ENCODE results near the gene UGT1A6.

UGT1A6 gene

DNA sequence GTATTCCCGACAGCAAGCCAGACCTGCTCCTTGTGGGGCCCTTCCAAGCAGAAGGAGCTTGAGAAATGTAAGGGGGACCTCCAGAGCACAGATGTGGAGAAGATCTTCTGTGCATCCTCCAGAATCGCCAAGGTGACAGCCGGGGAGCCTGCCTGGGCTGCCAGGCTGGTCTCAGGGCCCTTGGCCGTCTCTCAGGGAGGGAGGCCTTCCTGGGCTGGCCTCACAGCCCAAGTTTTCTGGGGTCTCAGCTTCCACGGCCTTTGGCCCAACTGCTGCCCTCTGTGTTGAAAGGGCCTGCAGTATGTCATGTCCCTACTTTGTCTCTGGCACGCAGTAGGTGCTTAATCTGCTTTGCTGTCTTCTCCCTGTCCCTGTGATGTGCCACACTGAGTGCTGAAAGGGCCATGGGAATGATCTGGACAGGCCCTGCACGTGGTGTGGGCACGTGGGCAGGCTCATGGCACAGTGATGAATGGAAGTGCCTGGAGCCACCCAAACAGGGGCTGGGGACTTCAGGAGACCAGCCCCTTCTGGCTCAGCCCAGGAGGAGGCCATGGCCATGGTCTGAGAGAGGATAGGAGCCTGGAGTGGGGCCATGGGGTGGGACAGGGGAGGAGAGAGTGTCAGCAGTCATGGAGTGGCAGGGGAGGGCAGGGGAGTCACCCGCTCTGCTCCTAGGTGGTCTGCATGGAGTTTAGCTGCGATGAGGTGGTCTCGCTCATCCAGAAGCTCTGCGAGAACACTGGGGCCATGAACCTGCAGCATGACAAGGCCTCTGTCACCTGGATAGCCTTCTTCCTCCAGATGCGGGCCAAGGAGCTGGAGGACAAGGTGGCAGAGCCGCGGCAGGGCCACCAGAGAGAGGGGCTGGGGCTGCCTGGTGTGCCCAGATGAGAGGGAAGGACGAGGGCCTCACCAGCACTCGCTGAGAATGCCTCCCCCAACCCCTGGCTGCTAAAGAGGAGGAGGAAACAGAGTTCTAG is 126.2 kb downstream of the UGT1A6 start:
- DNase-seq (ENCODE audit: low read depth) = no peak
- no peak overlapping the region for H3K4me3 ChIP-seq (ENCODE audit: low read length)
- TF ChIP-seq, protein P1, sequence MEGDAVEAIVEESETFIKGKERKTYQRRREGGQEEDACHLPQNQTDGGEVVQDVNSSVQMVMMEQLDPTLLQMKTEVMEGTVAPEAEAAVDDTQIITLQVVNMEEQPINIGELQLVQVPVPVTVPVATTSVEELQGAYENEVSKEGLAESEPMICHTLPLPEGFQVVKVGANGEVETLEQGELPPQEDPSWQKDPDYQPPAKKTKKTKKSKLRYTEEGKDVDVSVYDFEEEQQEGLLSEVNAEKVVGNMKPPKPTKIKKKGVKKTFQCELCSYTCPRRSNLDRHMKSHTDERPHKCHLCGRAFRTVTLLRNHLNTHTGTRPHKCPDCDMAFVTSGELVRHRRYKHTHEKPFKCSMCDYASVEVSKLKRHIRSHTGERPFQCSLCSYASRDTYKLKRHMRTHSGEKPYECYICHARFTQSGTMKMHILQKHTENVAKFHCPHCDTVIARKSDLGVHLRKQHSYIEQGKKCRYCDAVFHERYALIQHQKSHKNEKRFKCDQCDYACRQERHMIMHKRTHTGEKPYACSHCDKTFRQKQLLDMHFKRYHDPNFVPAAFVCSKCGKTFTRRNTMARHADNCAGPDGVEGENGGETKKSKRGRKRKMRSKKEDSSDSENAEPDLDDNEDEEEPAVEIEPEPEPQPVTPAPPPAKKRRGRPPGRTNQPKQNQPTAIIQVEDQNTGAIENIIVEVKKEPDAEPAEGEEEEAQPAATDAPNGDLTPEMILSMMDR (IDR thresholded peaks at IDR 0.05; ENCODE audit: insufficient read depth, low read depth, low read length, missing control alignments) = no peak

DNA sequence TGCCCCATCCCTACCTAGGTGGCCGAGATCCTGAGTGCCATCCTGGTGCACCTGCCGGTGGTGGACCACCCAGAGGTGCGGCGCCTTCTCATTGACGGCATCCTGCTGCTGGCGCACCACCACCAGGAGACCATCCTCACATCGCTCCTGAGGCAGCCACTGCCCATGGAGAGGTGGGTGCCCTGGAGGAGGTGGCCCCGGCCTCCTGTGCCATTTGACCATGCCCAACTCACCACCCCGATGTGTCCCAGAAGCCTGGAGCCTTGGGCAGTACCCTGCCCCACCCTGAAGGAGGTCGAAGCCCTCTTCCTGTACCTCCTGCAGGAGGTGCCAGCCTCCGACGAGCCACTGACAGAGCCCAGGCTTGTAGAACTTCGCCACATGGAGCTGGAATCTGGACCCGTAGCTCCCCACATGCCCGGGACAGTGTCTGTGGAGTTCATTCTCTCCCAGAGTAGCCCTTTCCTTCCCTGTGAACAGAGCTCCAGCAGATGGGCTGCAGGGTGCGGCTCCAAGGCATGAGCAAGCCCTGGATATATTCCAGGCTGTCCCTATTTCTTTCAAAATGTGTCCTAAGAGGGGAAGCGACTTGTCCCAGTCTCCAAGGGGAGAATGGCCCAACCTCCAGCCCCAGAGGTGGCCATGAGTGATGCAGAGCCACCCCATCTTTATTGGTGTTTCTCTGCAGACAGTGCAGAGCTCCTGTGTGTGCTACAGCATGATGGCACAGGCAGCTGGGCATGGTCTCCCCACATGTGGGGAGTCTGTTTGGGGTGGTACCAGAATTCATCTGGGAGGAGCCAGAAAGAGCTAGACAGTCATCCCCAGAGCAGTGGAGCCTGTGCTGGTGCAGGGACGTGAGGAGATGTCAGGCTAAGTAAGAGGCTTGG is 127.4 kb downstream of the UGT1A6 start:
- TF ChIP-seq, protein P1 (IDR thresholded peaks at IDR 0.05; ENCODE audit: insufficient read depth, low read depth, low read length, missing control alignments) = no peak
- no peak overlapping the region for H3K4me3 ChIP-seq (ENCODE audit: low read length)
- no peak for DNase-seq (ENCODE audit: low read depth)

DNA sequence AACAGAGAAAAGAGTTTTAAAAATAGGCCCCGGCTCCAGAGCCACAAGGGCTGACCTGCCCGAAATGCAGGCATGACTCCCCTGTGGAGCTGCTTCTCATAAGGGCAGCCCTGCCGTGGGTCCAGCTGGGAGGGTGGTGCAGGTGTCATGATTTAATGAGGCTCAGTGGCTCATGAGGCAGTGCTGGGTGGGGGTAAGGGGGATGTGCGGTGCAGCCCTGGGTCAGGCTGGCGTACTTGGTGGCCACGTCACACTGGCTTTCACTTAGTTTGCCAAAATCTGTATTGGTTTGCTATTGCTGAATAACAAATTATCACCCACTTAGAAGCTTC is 128.1 kb downstream of the UGT1A6 start:
- TF ChIP-seq, protein P1 (IDR thresholded peaks at IDR 0.05; ENCODE audit: insufficient read depth, low read depth, low read length, missing control alignments) = no peak
- no peak for DNase-seq (ENCODE audit: low read depth)
- H3K4me3 ChIP-seq (ENCODE audit: low read length) = no peak overlapping the region

DNA sequence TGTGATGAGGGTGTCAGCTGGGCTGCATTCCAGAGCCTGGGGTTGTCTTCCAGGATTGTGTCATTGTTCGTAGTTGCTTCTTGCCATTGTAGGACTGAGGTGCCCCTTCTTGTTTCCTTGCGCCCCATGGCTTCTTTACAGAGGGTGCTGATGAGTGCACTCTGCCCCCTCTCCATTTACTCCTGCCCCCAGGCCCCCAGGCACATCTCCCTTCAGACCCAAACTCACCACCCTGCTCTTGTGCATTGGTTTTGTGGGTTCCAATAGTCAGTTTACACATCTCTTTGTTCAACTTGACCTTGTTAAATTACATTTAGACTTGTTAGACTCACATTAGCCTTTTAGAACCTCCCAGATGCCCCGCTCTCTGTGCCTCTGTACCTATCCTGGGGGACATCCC is 128.5 kb downstream of the UGT1A6 start:
- TF ChIP-seq, protein P1 (IDR thresholded peaks at IDR 0.05; ENCODE audit: insufficient read depth, low read depth, low read length, missing control alignments) = no peak
- no peak overlapping the region for H3K4me3 ChIP-seq (ENCODE audit: low read length)
- no peak for DNase-seq (ENCODE audit: low read depth)

DNA sequence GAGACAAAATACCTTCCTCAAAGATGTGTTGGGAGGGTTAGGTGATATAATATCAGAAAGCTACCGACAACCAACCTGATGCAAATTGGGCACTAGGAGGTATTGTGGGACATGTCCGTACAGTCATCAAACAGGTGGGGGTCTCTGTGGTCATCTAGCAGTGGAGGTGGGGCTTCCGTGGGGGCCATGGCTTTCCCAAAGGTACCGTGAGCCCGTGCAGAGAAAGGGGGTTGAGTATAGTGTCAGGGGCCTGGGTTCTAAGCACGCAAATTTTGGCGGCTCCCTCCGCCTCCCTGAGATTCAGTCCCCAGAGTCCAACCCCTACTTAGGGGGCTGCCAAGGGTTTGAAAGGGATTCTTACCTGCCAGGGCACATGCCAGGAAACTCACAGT is 129.0 kb downstream of the UGT1A6 start:
- no peak overlapping the region for H3K4me3 ChIP-seq (ENCODE audit: low read length)
- no peak for DNase-seq (ENCODE audit: low read depth)
- TF ChIP-seq, protein P1 (IDR thresholded peaks at IDR 0.05; ENCODE audit: insufficient read depth, low read depth, low read length, missing control alignments) = no peak

DNA sequence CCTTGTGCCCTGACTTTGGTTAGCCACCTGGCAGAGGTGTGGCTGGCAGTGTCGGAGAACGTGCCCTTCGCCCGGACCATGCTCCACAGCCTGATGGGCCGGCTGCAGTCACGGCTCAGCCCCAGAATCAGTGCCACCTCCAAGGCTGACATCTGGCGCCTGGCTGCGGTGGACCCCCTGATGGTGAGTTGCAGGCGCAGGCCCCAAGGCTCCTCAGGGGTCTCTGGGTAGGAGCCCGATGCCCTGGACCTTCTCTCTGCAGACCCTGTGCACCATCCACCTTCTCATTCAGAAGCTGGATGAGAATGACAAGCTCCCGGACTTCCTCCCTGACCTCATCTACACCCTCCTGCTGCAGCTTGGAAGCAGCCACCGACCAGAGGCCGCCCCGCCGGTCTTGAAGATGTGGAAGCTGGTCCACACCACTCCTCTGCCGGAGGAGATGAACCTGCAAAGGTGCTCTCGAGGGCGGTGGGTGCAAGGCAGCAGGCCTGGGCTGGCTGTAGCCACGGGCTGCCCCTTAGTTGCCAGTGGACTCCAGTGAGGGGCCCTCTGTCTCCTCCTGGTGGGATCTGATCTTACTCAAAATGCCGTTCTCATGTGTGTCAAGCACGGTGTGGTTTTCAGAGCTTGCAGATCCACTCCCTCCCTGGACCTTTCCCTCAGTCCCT is 129.5 kb downstream of the UGT1A6 start:
- TF ChIP-seq, protein P1 (IDR thresholded peaks at IDR 0.05; ENCODE audit: insufficient read depth, low read depth, low read length, missing control alignments) = no peak
- H3K4me3 ChIP-seq (ENCODE audit: low read length) = no peak overlapping the region
- no peak for DNase-seq (ENCODE audit: low read depth)
